SH-SY5Y (cell line): ENCODE measurements around the gene AKAIN1.

ENCODE experiments used
- GATA2 ChIP-seq: IDR thresholded peaks from 2 replicates; pipeline ENCODE4 v1.6.1; 2011; ENCODE audit warnings: mild to moderate bottlenecking, low read depth, low read length
- GATA3 ChIP-seq: IDR thresholded peaks from 2 replicates; pipeline ENCODE4 v1.6.1; 2011; ENCODE audit warnings: low read depth, mild to moderate bottlenecking, low read length, moderate library complexity

GRCh38 chr18:5180254-5180653 is 16.8 kb downstream of the AKAIN1 start:
- no peak for TF ChIP-seq GATA2
- TF ChIP-seq GATA3 = no peak
